Prostate gland (tissue), 2 donors: ENCODE results near the gene INMT. TPM values are rescaled to one million over a fixed set of nuclear protein-coding genes. Genes with fewer than 3 reads are reported as not detected.

Experiments used
- DNase-seq: peaks from one replicate; pipeline ENCODE4 v3.0.0-alpha.2; 2019; ENCODE audit warnings: low spot score
- H3K27ac ChIP-seq, 2 donors: fragments of 200-600 bp; sonication (generic); 2 replicates each; pipeline ENCODE4 v1.5.1; 2017 to 2019
- H3K27me3 ChIP-seq: fragments of 200-600 bp; sonication (generic); replicated peaks from 2 replicates; pipeline ENCODE4 v1.5.1; 2019; ENCODE audit not compliant: insufficient read depth
- H3K36me3 ChIP-seq, 2 donors: fragments of 200-600 bp; sonication (generic); 1 replicate in 1 of 2; 2 replicates in 1 of 2; pipeline versions ENCODE4 v1.5.1 to v1.8.1; 2017 to 2019
- H3K4me1 ChIP-seq: fragments of 200-600 bp; sonication (generic); replicated peaks from 2 replicates; pipeline ENCODE4 v1.5.1; 2019
- H3K4me3 ChIP-seq, 2 donors: fragments of 200-600 bp; sonication (generic); 2 replicates each; pipeline ENCODE4 v1.5.1; 2017 to 2019
- H3K9me3 ChIP-seq: fragments of 200-600 bp; sonication (generic); 2 replicates; pipeline ENCODE4 v1.5.1; 2017
- POLR2A ChIP-seq: fragments of 450-650 bp; IDR thresholded peaks from one replicate; pipeline ENCODE4 v1.6.1; 2016; ENCODE audit warnings: antibody characterized with exemption, mild to moderate bottlenecking
- POLR2AphosphoS5 ChIP-seq: sonication (generic); formaldehyde crosslinking; IDR thresholded peaks from one replicate; pipeline ENCODE4 v1.6.1; 2017; ENCODE audit warnings: antibody characterized with exemption
- WGBS: methylation state at CpG from one replicate; pipeline ENCODE4 v1.1.5; 2018; 5-methylcytosine and 5-hydroxymethylcytosine counted together
- intact Hi-C: fragments of 100-400 bp; cut with DNase I; formaldehyde crosslinking; loops from one replicate; pipeline ENCODE4 v1.14.2; 2022
- total RNA-seq, 2 donors: library from RNA; depleted of rRNA; stranded (reverse); fragments of >200 nt; gene quantifications; one replicate each; pipeline ENCODE4 v1.1.0, GENCODE V29; 2016
- TF ChIP-seq, protein P1 (sequence below), 4 experiments: fragments of 200-600 bp in 2 of 4; fragments of 450-650 bp in 2 of 4; sonication (generic) in 2 of 4; IDR thresholded peaks; 1 replicate in 3 of 4; 2 replicates in 1 of 4; pipeline ENCODE4 v1.5.1; 2016 to 2019; ENCODE audit warnings: antibody characterized with exemption in 4 of 4, mild to moderate bottlenecking in 2 of 4, moderate library complexity in 2 of 4

The INMT gene
- total RNA-seq, 2 donors from 2014 or later: 41.4 to 132 TPM

DNA sequence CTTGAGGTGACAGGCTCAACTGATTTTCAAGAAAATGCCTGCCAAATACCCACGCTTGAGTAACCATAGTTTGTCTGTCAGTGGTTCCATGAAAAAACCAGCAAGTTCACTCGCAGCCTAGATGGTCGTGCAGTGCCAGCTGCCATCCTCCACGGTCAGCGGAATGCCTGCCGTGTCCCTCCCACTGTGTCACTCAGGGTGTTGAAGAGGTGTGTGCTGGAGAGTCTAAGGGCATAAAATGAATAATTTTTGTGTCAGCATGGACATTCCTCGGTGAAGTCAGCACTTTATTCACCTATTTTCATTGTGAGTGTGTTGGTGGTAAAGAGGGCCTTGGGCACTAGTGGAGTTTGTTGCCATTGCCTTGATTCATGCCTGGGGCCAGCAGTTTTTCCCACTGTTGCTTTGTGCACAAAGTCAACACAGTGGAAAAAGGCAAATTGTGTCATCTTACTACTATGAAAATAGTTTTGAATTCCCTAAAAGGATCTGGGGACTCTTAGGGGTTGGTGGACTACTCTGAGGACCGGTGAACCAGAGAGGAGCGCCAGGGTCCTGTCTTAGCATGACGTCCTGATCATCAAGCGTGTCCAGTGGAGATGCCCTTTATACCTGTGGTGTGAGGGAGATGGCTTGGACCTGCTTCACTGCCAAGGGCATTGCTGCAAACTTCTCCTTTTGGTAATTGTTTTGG lies 36.9 kb downstream of the INMT start:
- H3K27ac ChIP-seq: no peak overlapping the region
- TF ChIP-seq POLR2AphosphoS5 (no peak), POLR2A (no peak)
- TF ChIP-seq, protein P1, sequence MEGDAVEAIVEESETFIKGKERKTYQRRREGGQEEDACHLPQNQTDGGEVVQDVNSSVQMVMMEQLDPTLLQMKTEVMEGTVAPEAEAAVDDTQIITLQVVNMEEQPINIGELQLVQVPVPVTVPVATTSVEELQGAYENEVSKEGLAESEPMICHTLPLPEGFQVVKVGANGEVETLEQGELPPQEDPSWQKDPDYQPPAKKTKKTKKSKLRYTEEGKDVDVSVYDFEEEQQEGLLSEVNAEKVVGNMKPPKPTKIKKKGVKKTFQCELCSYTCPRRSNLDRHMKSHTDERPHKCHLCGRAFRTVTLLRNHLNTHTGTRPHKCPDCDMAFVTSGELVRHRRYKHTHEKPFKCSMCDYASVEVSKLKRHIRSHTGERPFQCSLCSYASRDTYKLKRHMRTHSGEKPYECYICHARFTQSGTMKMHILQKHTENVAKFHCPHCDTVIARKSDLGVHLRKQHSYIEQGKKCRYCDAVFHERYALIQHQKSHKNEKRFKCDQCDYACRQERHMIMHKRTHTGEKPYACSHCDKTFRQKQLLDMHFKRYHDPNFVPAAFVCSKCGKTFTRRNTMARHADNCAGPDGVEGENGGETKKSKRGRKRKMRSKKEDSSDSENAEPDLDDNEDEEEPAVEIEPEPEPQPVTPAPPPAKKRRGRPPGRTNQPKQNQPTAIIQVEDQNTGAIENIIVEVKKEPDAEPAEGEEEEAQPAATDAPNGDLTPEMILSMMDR (IDR thresholded peaks at IDR 0.05): no peak
- no peaks in the 10 kb centered on the region for H3K27me3 ChIP-seq
- H3K4me3 ChIP-seq: no peak overlapping the region
- 71% methylated on average over 11 of the region's 11 CpGs for WGBS
- DNase-seq: no peak
- H3K36me3 ChIP-seq: peaks cover 0 to 11% of the 10 kb centered on the region in 2 donors
- H3K9me3 ChIP-seq: no peaks in the 10 kb centered on the region
- intact Hi-C loops: no loop called here
- no peaks in the 10 kb centered on the region for H3K4me1 ChIP-seq

DNA sequence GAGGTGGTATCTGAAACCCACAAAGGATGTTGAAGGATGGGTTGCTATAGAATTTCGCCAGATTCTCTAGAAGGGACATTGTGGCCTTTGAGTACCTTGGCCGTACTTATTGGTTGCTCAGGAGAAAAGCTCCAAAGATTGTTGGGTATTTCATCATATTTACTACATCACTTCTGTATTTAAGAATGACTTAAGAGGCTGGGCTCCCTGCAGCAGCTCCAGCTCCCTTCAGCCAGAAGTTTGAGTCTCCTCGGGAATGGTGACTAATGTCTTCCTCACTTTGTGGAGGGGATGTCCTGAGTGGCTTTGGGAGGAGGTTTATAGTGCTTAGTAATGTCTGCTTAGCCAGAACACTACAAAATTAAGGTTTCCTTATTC lies 37.4 kb downstream of the INMT start:
- Histone ChIP-seq H3K4me3 (no peak overlapping the region), H3K4me1 (no peaks in the 10 kb centered on the region), H3K9me3 (no peaks in the 10 kb centered on the region), H3K27ac (no peak overlapping the region), H3K27me3 (no peaks in the 10 kb centered on the region), H3K36me3 (peaks cover 0 to 11% of the 10 kb centered on the region in 2 donors)
- intact Hi-C loops: no loop called here
- 86% methylated on average over 3 of the region's 3 CpGs for WGBS
- no peak for DNase-seq
- TF ChIP-seq POLR2A: no peak
- TF ChIP-seq, protein P1 (IDR thresholded peaks at IDR 0.05): no peak
- TF ChIP-seq POLR2AphosphoS5: no peak

DNA sequence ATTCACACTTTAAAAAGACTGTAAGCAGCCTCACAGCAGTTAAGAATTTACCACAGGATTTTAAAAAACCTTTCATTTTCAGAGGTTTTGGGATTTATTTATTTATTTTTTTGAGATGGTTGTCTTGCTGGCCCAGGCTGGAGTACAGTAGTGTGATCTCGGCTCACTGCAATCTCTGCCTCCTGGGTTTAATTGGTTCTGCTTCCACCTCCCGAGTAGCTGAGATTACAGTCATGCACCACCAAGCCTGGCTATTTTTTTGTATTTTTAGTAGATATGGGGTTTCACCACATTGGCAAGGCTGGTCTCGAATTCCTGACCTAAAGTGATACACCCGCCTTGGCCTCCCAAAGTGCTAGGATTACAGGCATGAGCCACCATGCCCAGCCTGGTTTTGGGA lies 38.4 kb downstream of the INMT start:
- WGBS: 90% methylated on average over 4 of the region's 4 CpGs
- no peak overlapping the region for H3K4me3 ChIP-seq
- no peaks in the 10 kb centered on the region for H3K9me3 ChIP-seq
- H3K36me3 ChIP-seq: peaks cover 0 to 8% of the 10 kb centered on the region in 2 donors
- no peak overlapping the region for H3K27ac ChIP-seq
- intact Hi-C loops: no loop called here
- H3K27me3 ChIP-seq: no peaks in the 10 kb centered on the region
- TF ChIP-seq, protein P1 (IDR thresholded peaks at IDR 0.05): no peak
- TF ChIP-seq POLR2A (no peak), POLR2AphosphoS5 (no peak)
- DNase-seq: no peak
- no peaks in the 10 kb centered on the region for H3K4me1 ChIP-seq

DNA sequence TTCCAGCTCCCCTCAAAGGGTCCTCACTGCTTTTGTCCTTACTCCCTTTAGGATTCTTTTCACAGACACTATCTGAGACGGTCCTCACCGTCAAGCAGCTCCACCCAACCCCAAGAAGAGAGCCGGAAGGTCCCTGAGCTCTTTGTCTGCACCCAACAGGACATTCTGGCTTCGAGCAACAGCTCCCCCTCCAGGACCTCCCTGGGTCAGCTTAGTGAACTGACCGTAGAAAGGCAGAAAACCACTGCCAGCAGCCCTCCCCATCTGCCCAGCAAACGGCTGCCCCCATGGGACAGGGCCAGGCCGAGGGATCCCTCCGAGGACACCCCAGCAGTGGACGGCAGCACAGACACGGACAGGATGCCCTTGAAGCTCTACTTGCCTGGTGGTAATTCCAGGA lies 39.2 kb downstream of the INMT start:
- TF ChIP-seq, protein P1 (IDR thresholded peaks at IDR 0.05): no peak
- no peak for TF ChIP-seq POLR2AphosphoS5
- TF ChIP-seq POLR2A: no peak
- H3K9me3 ChIP-seq: no peaks in the 10 kb centered on the region
- H3K4me1 ChIP-seq: no peaks in the 10 kb centered on the region
- WGBS: 80% methylated on average over 9 of the region's 10 CpGs
- no peaks in the 10 kb centered on the region for H3K27me3 ChIP-seq
- H3K27ac ChIP-seq: no peak overlapping the region
- DNase-seq: no peak
- H3K36me3 ChIP-seq: peaks cover 0 to under 1% of the 10 kb centered on the region in 2 donors
- intact Hi-C loops: no loop called here
- no peak overlapping the region for H3K4me3 ChIP-seq
